C4-2B (cell line): ENCODE measurements around the gene GLRX2.
A peak's percentile ranks its signal among the peaks of the same experiment; 100 is the strongest.
"Not testable (repeated sequence)": the region's sequence is repeated elsewhere in the genome, so short reads cannot be mapped to it uniquely, and the experiment has no call there.

Source experiments
- H3K27ac ChIP-seq: fragments of 450-650 bp; 2 replicates; pipeline ENCODE4 v1.5.1; 2017
- ZFX ChIP-seq: fragments of 450-650 bp; IDR thresholded peaks from 2 replicates; pipeline ENCODE4 v1.6.1; 2017
- TF ChIP-seq, protein P1 (sequence below): fragments of 450-650 bp; conservative IDR thresholded peaks from 2 replicates; pipeline ENCODE4 v1.5.1; 2017; ENCODE audit warnings: mild to moderate bottlenecking

The GLRX2 gene

DNA sequence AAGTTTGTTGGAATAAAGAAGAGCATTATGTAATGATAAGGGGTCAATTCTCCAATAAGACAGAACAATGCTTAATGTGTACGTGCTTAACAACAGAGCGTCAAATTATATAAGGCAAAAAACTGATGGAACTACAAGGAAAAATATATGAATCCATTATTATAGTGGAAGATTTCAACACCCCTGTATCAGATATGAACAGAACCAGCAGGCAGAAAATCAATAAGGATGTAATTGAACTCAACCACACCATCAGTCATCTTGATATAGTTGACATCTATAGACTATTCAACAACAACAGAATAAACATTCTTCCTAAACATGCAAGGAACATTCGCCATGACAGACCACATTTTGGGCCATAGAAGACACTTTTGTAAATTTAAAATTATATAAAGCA, 13.0 kb upstream of the GLRX2 start:
- TF ChIP-seq, protein P1, sequence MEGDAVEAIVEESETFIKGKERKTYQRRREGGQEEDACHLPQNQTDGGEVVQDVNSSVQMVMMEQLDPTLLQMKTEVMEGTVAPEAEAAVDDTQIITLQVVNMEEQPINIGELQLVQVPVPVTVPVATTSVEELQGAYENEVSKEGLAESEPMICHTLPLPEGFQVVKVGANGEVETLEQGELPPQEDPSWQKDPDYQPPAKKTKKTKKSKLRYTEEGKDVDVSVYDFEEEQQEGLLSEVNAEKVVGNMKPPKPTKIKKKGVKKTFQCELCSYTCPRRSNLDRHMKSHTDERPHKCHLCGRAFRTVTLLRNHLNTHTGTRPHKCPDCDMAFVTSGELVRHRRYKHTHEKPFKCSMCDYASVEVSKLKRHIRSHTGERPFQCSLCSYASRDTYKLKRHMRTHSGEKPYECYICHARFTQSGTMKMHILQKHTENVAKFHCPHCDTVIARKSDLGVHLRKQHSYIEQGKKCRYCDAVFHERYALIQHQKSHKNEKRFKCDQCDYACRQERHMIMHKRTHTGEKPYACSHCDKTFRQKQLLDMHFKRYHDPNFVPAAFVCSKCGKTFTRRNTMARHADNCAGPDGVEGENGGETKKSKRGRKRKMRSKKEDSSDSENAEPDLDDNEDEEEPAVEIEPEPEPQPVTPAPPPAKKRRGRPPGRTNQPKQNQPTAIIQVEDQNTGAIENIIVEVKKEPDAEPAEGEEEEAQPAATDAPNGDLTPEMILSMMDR, result no peak
- no peak for TF ChIP-seq ZFX

DNA sequence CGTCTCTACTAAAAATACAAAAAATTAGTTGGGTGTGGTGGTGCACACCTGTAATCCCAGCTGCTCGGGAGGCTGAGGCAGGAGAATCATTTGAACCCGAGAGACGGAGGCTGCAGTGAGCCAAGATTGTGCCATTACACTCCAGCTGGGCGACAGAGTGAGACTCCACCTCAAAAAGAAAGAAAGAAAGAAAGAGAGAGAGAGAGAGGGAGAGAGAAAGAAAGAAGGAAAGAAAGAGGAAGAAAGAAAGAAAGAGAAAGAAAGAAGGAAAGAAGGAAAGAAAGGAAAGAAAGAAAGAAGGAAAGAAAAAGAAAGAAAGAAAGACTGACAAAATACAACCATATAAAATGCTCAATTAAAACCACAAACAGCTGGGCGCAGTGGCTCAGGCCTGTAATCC, 12.0 kb upstream of the GLRX2 start:
- H3K27ac ChIP-seq, result not testable (repeated sequence)

More for the DNA sequence above, 13.0 kb upstream of the GLRX2 start:
- no peak overlapping the region for H3K27ac ChIP-seq

DNA sequence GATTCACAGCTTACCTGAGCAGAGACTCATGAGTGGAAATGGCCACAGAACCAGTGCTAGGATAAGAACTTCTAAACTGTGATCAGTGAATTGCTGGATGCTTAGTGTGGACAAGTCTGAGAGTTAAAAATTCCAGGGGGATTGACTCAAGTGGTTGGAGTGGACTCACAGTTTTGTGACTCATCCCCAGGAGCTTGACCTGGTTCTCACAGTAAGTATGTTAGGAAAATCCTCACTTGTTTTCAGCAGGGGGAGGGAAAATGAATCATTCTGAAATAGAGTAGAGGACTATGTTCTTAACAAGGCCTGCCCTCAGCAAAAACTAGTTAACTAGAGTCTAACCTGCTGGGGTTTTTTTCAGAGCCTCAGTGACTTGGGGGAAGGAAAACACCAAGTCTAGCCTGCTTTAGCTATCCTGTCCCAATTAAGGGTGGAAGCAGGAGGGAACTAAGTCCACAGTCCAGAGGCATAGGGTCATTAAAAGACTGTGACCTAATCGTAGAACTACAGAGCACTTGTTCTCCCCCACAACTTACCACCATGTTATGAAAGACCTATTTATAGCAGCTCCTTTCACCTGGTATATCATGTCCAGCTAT, 10.5 kb upstream of the GLRX2 start:
- H3K27ac ChIP-seq, result no peak overlapping the region; the same call in 1 of the 2 replicates
- TF ChIP-seq, protein P1, result no peak
- TF ChIP-seq ZFX, result no peak

DNA sequence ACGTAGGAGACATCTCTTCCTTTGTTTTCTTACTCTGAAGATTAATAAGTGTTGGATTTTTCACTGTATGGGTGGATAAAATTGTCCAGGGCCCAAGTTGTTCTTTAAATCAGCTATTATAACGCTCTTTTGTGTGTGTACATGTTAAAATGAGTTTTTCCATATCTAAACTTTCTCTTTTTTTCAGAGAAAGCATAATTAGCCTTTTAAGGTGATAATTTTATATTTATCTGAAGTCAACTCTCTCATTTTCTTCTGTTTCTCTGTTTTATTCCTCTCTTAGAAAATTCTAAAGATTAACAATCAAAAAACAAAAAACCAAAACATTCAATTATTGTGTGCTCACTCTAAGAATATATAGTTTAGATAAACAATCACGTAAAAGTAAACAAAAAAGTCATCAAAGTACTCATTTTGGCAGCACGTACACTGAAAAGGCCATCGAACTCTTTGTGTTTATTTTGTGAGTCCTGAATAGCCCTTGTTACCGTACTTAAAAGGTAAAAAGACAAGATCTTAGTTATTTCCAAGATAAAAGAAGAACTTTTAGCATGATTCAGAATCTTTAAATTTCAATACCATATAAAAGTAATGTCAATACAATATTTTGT, 9.4 kb upstream of the GLRX2 start:
- H3K27ac ChIP-seq, result no peak overlapping the region
- no peak for TF ChIP-seq ZFX
- TF ChIP-seq, protein P1, result no peak

DNA sequence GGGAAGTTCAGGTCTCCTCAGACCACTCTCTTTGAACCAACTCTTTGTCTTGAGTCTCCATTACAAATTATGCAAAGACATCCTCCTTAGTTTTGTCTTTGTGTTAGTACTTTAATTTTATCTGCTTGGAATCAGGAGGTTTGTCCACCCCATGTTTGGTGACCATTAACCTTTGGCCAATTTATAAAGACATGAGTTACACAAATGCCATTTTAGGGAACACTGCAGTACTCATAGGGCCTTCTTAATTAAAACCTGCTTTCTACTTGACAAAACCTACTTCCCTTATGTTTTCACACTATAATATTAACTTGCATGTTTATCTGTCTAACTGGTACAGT, 8.7 kb upstream of the GLRX2 start:
- TF ChIP-seq ZFX, result no peak
- TF ChIP-seq, protein P1, result no peak
- peak overlapping the region; percentile 55; the same call in 1 of the 2 replicates for H3K27ac ChIP-seq

DNA sequence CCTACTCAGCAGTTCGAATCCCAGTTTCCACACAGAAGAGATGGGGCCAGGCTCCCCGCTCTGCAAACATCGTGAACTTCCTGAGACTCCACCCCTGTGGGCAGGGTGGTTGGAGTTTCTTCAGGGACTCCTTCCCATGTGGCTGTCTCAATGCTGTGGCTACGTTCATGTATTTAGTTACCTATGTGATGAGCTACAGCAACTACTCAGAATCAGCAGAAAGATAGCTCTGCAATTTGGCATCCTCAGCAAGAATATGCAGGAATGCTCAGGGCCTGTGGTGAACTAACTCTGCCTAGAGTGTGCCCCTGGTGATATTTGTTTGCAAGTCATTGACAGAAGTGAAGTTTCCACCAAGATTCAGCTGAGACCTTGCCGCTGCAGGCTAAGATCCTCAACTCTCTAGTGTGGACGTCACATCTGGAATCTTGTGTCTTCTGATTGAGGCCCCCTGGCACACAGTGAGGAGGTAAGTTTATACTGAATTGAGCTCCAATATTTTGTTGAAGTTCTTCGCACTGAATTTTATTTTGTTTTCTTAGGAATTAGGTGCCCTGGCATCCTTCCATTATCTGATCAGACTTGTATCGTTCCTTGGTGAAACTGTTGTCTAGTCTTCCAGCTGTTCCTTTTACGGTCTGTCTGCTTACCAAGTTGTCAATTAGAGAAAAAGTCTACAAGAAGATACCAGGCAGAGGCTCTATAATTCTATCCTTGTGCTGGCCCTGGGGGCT, 8.2 kb upstream of the GLRX2 start:
- peak overlapping the region; percentile 55 for H3K27ac ChIP-seq
- TF ChIP-seq, protein P1, result no peak
- no peak for TF ChIP-seq ZFX

DNA sequence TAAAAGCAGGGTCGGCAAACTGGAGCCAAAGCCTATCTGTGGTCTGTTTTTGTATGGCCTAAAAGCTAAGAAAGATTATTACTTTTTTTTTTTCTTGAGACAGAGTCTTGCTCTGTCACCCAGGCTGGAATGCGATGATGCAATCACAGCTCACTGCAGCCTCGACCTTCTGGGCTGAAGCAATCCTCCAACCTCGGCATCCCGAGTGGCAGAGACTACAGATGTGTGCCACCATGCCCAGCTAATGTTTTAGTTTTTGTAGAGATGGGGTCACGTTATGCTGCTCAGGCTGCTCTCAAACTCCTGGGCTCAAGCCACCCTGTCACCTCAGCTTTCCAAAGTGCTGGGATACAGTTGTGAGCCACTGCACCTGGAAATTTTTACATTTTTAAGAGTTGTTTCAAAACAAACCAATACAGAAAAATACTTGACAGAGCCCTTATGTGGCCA, 6.5 kb upstream of the GLRX2 start:
- H3K27ac ChIP-seq, result no peak overlapping the region

More for the DNA sequence above, 6.5 kb upstream of the GLRX2 start:
- no peak for TF ChIP-seq ZFX
- TF ChIP-seq, protein P1, result no peak
